Cardiac atrium fibroblast (primary cell): ENCODE results near the gene ADGRA3. TPM values are rescaled to one million over a fixed set of nuclear protein-coding genes. Genes with fewer than 3 reads are reported as not detected.

ENCODE experiments used
- total RNA-seq: library from RNA; depleted of rRNA; stranded (reverse); fragments of >200 nt; gene quantifications from 2 replicates; pipeline ENCODE4 v1.2.3, GENCODE V29; 2015

Gene ADGRA3
- total RNA-seq = 7.6 and 15.7 TPM in 2 replicates

GRCh38 chr4:22515888-22516541 lies at the start of gene ADGRA3:
Gene ADGRA3 (minus strand): TSS chr4:22516066. CDS start chr4:22515784, 282 bp downstream.

Other genes starting within 250 kb of the ADGRA3 start
- gene GBA3, start 176.9 kb upstream of the ADGRA3 start, total RNA-seq = not detected in 2 replicates